Stimulated activated memory B cell treated with anti-CD40 and anti-IgM and Interleukin-4, amounts not matched to agents 10 μg/mL and 1 μg/mL and 100 μg/mL, for 72 hours (primary cell): ENCODE results near the gene AUTS2.

Source experiments
- ATAC-seq: fragments of 150-1000 bp; cut with Tn5 transposase; 2 replicates; pipeline ENCODE4 v1.10.0; 2021
- H3K27ac Mint-ChIP-seq: one replicate; pipeline ENCODE4 v1.8.0; 2022; ENCODE audit warnings: mild to moderate bottlenecking, mixed read lengths
- H3K27me3 Mint-ChIP-seq: one replicate; pipeline ENCODE4 v1.8.0; 2022; ENCODE audit warnings: mixed read lengths
- H3K36me3 Mint-ChIP-seq: one replicate; pipeline ENCODE4 v1.8.0; 2022; ENCODE audit warnings: mixed read lengths
- H3K4me1 Mint-ChIP-seq: one replicate; pipeline ENCODE4 v1.8.0; 2022; ENCODE audit warnings: mixed read lengths
- H3K4me3 Mint-ChIP-seq: one replicate; pipeline ENCODE4 v1.8.0; 2022; ENCODE audit warnings: mild to moderate bottlenecking, moderate library complexity, mixed read lengths
- H3K9me3 Mint-ChIP-seq: one replicate; pipeline ENCODE4 v1.8.0; 2022; ENCODE audit warnings: mixed read lengths

AUTS2 gene

GRCh38 chr7:70392877-70393435 lies 794.7 kb downstream of the AUTS2 start:
- no peak for ATAC-seq
- H3K4me1 Mint-ChIP-seq, result no peaks in the 10 kb centered on the region
- H3K27me3 Mint-ChIP-seq, result no peaks in the 10 kb centered on the region
- H3K36me3 Mint-ChIP-seq, result peaks cover 4% of the 10 kb centered on the region
- no peaks in the 10 kb centered on the region for H3K9me3 Mint-ChIP-seq
- no peak overlapping the region for H3K4me3 Mint-ChIP-seq
- H3K27ac Mint-ChIP-seq, result no peak overlapping the region

- Mint-ChIP-seq H3K4me1 (no peaks in the 10 kb centered on the region), H3K36me3 (peaks cover 4% of the 10 kb centered on the region), H3K27me3 (no peaks in the 10 kb centered on the region), H3K9me3 (no peaks in the 10 kb centered on the region), H3K4me3 (no peak overlapping the region), H3K27ac (no peak overlapping the region)
- ATAC-seq, result no peak
Measured at GRCh38 chr7:70393956-70394355, 795.7 kb downstream of the AUTS2 start.

GRCh38 chr7:70400829-70401380 lies 802.6 kb downstream of the AUTS2 start:
- no peak for ATAC-seq
- Mint-ChIP-seq H3K4me3 (no peak overlapping the region), H3K36me3 (no peaks in the 10 kb centered on the region), H3K9me3 (no peaks in the 10 kb centered on the region), H3K27me3 (no peaks in the 10 kb centered on the region), H3K4me1 (peaks cover 17% of the 10 kb centered on the region), H3K27ac (no peak overlapping the region)

GRCh38 chr7:70402069-70402468 lies 803.8 kb downstream of the AUTS2 start:
- Mint-ChIP-seq H3K4me3 (no peak overlapping the region), H3K4me1 (peaks cover 29% of the 10 kb centered on the region), H3K36me3 (no peaks in the 10 kb centered on the region), H3K9me3 (no peaks in the 10 kb centered on the region), H3K27me3 (no peaks in the 10 kb centered on the region), H3K27ac (no peak overlapping the region)
- no peak for ATAC-seq

- no peak for ATAC-seq
- Mint-ChIP-seq H3K27ac (no peak overlapping the region), H3K4me3 (no peak overlapping the region), H3K27me3 (no peaks in the 10 kb centered on the region), H3K4me1 (peaks cover 50% of the 10 kb centered on the region), H3K36me3 (no peaks in the 10 kb centered on the region), H3K9me3 (no peaks in the 10 kb centered on the region)
Measured at GRCh38 chr7:70405241-70405640, 807.0 kb downstream of the AUTS2 start.

- Mint-ChIP-seq H3K9me3 (no peaks in the 10 kb centered on the region), H3K4me1 (peaks cover 38% of the 10 kb centered on the region), H3K27me3 (no peaks in the 10 kb centered on the region), H3K36me3 (no peaks in the 10 kb centered on the region), H3K27ac (no peak overlapping the region), H3K4me3 (no peak overlapping the region)
- no peak for ATAC-seq
Measured at GRCh38 chr7:70406186-70406949, 808.1 kb downstream of the AUTS2 start.

- no peak for ATAC-seq
- Mint-ChIP-seq H3K36me3 (no peaks in the 10 kb centered on the region), H3K9me3 (no peaks in the 10 kb centered on the region), H3K27ac (no peak overlapping the region), H3K27me3 (no peaks in the 10 kb centered on the region), H3K4me1 (peaks cover 36% of the 10 kb centered on the region), H3K4me3 (no peak overlapping the region)
Measured at GRCh38 chr7:70406950-70407209, 808.6 kb downstream of the AUTS2 start.

- Mint-ChIP-seq H3K4me3 (no peak overlapping the region), H3K27me3 (no peaks in the 10 kb centered on the region), H3K36me3 (no peaks in the 10 kb centered on the region), H3K9me3 (no peaks in the 10 kb centered on the region), H3K27ac (no peak overlapping the region), H3K4me1 (peaks cover 36% of the 10 kb centered on the region)
- ATAC-seq, result peak; percentile 56
Measured at GRCh38 chr7:70408477-70408876, 810.2 kb downstream of the AUTS2 start.

- Mint-ChIP-seq H3K9me3 (no peaks in the 10 kb centered on the region), H3K36me3 (no peaks in the 10 kb centered on the region), H3K4me3 (no peak overlapping the region), H3K27ac (no peak overlapping the region), H3K4me1 (peaks cover 36% of the 10 kb centered on the region), H3K27me3 (no peaks in the 10 kb centered on the region)
- ATAC-seq, result no peak
Measured at GRCh38 chr7:70408891-70409290, 810.6 kb downstream of the AUTS2 start.

- peak; percentile 64 for ATAC-seq
- Mint-ChIP-seq H3K36me3 (no peaks in the 10 kb centered on the region), H3K27ac (no peak overlapping the region), H3K27me3 (no peaks in the 10 kb centered on the region), H3K4me1 (peaks cover 46% of the 10 kb centered on the region), H3K9me3 (no peaks in the 10 kb centered on the region), H3K4me3 (no peak overlapping the region)
Measured at GRCh38 chr7:70410134-70410750, 812.0 kb downstream of the AUTS2 start.

- no peaks in the 10 kb centered on the region for H3K9me3 Mint-ChIP-seq
- H3K4me3 Mint-ChIP-seq, result no peak overlapping the region
- H3K36me3 Mint-ChIP-seq, result no peaks in the 10 kb centered on the region
- H3K27me3 Mint-ChIP-seq, result no peaks in the 10 kb centered on the region
- peaks cover 35% of the 10 kb centered on the region for H3K4me1 Mint-ChIP-seq
- H3K27ac Mint-ChIP-seq, result no peak overlapping the region
- ATAC-seq, result no peak
Measured at GRCh38 chr7:70414368-70414767, 816.1 kb downstream of the AUTS2 start.

- Mint-ChIP-seq H3K9me3 (no peaks in the 10 kb centered on the region), H3K27ac (peak overlapping the region; percentile 82), H3K4me3 (peak overlapping the region; percentile 36), H3K36me3 (no peaks in the 10 kb centered on the region), H3K27me3 (no peaks in the 10 kb centered on the region), H3K4me1 (peaks cover 28% of the 10 kb centered on the region)
- ATAC-seq, result peak; percentile 87
Measured at GRCh38 chr7:70415179-70415972, 817.1 kb downstream of the AUTS2 start.

GRCh38 chr7:70416347-70416985 lies 818.2 kb downstream of the AUTS2 start:
- H3K4me1 Mint-ChIP-seq, result peaks cover 28% of the 10 kb centered on the region
- peak; percentile 56 for ATAC-seq
- H3K4me3 Mint-ChIP-seq, result peak overlapping the region; percentile 4
- H3K27me3 Mint-ChIP-seq, result no peaks in the 10 kb centered on the region
- H3K9me3 Mint-ChIP-seq, result no peaks in the 10 kb centered on the region
- H3K36me3 Mint-ChIP-seq, result no peaks in the 10 kb centered on the region
- peak overlapping the region; percentile 82 for H3K27ac Mint-ChIP-seq

GRCh38 chr7:70416986-70417655 lies 818.8 kb downstream of the AUTS2 start:
- H3K4me3 Mint-ChIP-seq, result peak overlapping the region; percentile 4
- H3K9me3 Mint-ChIP-seq, result no peaks in the 10 kb centered on the region
- no peak for ATAC-seq
- no peaks in the 10 kb centered on the region for H3K27me3 Mint-ChIP-seq
- peaks cover 28% of the 10 kb centered on the region for H3K4me1 Mint-ChIP-seq
- H3K27ac Mint-ChIP-seq, result peak overlapping the region; percentile 82
- no peaks in the 10 kb centered on the region for H3K36me3 Mint-ChIP-seq
